ENCODE data around the gene ERBB4.

DNA sequence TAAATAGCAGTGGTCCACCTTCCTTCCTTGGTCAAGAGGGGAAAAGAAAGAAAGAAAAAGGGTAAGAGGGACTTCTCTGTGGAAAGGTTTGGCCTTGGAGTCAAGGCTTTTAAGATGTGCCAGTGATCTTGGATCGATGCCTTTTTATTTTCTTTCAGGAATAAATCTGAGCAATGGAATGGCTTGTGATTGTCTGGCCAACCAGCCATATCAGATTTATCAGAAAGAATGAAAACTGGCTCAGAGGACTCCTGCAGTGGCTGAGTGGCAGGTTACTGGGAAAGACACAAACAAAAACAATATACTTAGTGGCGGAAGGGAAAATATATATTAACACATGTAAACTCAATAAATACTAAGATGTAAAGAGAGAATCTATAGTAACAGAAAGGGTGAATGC lies 4.3 kb downstream of the ERBB4 start:
- TF ChIP-seq POLR2A (IDR thresholded peaks at IDR 0.05), result no peak
- TF ChIP-seq, protein P1, sequence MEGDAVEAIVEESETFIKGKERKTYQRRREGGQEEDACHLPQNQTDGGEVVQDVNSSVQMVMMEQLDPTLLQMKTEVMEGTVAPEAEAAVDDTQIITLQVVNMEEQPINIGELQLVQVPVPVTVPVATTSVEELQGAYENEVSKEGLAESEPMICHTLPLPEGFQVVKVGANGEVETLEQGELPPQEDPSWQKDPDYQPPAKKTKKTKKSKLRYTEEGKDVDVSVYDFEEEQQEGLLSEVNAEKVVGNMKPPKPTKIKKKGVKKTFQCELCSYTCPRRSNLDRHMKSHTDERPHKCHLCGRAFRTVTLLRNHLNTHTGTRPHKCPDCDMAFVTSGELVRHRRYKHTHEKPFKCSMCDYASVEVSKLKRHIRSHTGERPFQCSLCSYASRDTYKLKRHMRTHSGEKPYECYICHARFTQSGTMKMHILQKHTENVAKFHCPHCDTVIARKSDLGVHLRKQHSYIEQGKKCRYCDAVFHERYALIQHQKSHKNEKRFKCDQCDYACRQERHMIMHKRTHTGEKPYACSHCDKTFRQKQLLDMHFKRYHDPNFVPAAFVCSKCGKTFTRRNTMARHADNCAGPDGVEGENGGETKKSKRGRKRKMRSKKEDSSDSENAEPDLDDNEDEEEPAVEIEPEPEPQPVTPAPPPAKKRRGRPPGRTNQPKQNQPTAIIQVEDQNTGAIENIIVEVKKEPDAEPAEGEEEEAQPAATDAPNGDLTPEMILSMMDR (IDR thresholded peaks at IDR 0.05), result no peak

All from lower leg skin (tissue), 3 donors.